GM10266 (cell line): ENCODE measurements around the gene MYBPC2.

Experiments used
- DNase-seq: peaks from one replicate; pipeline ENCODE4 v3.0.0; 2012; ENCODE audit errors: extremely low spot score
- TF ChIP-seq, protein P1 (sequence below): IDR thresholded peaks from 2 replicates; pipeline ENCODE4 v1.5.1; 2012; ENCODE audit warnings: mild to moderate bottlenecking, low read depth; ENCODE audit not compliant: control insufficient read depth, insufficient read depth; ENCODE audit errors: missing control alignments

MYBPC2 gene

DNA sequence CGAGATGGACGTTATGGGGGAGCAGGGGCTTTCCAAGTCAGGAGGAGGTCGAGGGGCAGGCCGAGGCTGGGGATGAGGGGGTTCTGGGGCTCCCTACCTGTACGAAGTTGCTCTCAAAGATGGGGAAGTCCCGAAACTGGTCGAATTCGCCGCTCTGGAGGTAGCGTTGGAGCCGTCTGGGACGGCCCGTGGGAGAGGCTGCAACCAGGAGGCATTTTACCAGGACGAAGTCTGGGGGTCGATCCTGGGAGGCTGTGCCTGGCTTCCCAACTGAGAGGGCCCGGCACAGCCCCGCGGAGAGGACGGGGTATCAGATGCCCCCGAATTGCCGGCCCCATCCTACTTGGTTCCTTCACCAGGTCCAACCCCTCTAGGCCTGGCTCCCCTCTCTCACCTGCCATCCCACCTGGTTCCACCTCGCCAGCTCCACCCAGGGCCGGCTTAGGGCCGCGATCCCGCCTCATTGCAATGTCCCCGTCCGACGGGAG, 43.1 kb downstream of the MYBPC2 start:
- DNase-seq, result no peak
- TF ChIP-seq, protein P1, sequence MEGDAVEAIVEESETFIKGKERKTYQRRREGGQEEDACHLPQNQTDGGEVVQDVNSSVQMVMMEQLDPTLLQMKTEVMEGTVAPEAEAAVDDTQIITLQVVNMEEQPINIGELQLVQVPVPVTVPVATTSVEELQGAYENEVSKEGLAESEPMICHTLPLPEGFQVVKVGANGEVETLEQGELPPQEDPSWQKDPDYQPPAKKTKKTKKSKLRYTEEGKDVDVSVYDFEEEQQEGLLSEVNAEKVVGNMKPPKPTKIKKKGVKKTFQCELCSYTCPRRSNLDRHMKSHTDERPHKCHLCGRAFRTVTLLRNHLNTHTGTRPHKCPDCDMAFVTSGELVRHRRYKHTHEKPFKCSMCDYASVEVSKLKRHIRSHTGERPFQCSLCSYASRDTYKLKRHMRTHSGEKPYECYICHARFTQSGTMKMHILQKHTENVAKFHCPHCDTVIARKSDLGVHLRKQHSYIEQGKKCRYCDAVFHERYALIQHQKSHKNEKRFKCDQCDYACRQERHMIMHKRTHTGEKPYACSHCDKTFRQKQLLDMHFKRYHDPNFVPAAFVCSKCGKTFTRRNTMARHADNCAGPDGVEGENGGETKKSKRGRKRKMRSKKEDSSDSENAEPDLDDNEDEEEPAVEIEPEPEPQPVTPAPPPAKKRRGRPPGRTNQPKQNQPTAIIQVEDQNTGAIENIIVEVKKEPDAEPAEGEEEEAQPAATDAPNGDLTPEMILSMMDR, result no peak

DNA sequence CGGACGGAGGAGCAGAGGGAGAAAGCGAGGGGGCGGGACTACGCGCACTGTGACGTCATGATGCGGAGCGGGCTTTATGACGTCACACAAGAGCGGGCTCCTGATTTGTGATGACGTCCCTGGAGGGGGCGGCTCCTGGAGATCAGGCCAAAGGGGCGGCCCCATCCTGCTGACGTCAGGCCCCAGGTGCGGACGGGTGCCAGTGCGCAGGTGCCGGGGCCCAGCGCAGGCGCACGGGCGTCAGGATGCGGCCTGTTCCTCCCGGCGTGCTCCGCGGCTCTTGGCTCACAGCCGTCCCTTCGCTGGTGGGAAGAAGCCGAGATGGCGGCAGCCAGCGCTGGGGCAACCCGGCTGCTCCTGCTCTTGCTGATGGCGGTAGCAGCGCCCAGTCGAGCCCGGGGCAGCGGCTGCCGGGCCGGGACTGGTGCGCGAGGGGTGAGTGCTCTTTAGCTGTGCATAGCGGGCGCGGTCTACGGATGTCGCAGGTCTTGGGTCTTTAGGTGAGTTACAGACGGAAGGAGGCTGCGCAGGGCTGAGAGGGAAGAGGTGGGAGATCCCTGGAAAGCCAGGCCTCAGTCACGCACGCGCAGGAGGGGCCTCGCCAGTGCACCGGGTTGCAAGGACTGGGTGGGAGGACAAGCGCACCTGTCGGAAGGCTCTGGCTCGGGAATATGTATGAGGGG, 43.7 kb downstream of the MYBPC2 start, which contains the start of the genes EMC10 and GARIN5A:
EMC10 (plus strand) TSS at position 284 of the 683 bp plus-strand sequence; CDS start at position 322, 38 bp downstream.
GARIN5A (minus strand) TSS at position 625 of the 683 bp plus-strand sequence; CDS start at position 165, 460 bp downstream.
- TF ChIP-seq, protein P1, result no peak
- peak; percentile 100 for DNase-seq

DNA sequence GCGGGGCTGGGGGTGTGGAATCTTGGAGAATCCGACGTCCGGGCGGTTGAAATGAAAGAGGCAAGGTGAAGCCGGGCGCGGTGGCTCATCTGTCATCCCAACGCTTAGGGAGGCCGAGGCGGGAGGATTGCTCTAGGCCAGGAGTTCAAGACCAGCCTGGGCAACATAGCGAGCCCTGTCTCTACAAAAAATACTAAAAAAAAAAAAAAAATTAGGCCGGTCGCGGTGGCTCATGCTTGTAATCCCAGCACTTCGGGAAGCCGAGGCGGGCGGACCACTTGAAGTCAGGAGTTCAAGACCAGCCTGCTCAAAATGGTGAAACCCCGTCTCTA, 44.2 kb downstream of the MYBPC2 start:
- DNase-seq, result no peak

DNA sequence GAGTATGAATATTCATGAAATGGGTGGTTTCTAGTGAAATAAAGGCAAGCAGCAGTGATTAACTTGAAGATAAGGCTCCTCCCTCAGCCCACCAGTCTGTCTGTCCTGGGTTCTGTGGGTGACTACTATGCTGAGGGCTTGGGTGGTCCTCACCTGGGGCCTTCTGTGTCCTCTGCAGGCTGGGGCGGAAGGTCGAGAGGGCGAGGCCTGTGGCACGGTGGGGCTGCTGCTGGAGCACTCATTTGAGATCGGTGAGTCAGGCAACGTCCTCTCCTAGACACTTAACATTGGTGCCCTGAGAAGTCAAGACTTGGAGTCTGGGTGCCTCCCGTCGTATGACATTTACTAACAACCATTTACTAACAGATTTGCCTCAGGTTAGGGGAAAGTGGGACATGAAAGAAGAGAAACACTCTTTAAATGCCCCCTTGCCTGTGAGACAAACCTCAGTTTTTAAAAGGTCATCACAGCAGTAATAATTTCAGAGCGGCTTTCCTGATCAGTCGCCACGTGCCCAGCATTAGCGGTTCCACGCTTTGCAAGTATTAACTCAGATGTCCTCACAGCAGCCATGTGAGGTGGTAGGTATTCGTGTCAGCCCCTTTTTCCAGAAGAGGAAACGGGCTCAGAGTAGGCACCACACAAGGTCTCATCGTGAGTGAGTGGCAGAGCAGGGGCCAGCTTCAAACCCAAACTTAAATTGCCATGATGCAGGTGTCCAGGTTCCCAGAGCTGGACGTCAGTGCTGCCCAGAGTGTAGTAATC, 45.2 kb downstream of the MYBPC2 start:
- TF ChIP-seq, protein P1, result no peak
- no peak for DNase-seq

More for the DNA sequence above, 44.2 kb downstream of the MYBPC2 start:
- TF ChIP-seq, protein P1, result no peak

DNA sequence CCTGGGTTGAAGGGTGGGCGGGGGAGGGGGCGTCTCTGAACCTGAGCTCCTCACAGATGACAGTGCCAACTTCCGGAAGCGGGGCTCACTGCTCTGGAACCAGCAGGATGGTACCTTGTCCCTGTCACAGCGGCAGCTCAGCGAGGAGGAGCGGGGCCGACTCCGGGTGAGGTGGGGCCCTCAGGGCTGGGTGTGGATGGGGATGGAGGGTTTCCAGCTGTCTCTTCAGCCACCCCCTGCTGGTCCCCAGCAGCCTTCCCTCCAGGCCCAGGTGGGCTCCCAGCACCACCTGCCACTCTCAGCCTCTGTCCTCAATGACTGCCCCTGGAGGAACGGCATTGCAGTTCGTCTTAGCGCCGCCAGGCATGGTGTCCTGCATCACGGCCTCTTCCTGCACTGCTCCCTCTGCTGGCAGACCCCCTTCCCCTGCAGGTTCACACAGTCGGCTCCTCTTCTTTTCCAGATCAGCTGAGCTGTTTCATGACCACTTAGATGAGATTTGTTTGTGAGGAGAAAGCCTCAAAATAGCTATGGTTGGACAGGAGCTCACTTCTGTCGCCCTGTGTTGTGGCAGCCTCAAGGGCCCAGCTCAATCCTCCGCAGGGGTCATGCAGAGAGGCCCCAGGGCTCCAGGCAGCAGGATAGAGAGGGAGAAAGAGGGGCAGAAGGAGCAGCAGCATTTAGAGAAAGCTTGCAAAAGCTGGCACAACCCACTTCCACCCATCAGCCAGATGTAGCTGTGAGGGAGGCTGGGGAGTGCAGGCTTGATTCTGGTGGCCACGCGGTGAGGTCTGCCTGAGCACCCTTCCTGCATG, 46.4 kb downstream of the MYBPC2 start:
- TF ChIP-seq, protein P1, result peak; percentile 20
- no peak for DNase-seq

DNA sequence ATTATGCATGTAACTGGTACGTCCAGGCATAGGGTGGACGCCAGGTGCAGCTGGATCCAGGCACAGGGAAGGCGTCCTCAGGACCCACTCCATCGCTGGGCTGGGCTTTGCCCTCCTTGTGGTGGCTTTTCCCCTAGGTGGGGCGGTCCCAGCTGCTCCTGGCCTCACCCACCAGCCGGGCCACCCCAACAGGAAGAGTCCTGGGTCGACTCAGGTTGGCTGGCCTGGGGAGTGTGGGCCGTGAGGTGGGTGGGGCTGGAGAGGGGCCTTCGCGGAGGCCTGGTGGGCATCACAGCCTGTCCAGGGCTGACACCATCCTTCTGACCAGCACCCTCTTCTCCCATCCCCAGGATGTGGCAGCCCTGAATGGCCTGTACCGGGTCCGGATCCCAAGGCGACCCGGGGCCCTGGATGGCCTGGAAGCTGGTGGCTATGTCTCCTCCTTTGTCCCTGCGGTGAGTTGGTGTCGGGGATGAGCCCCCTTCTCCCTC, 47.1 kb downstream of the MYBPC2 start:
- TF ChIP-seq, protein P1, result no peak

More for the DNA sequence above, 47.1 kb downstream of the MYBPC2 start:
- DNase-seq, result no peak
